ENCODE measurements around the gene PRDM1.

DNA sequence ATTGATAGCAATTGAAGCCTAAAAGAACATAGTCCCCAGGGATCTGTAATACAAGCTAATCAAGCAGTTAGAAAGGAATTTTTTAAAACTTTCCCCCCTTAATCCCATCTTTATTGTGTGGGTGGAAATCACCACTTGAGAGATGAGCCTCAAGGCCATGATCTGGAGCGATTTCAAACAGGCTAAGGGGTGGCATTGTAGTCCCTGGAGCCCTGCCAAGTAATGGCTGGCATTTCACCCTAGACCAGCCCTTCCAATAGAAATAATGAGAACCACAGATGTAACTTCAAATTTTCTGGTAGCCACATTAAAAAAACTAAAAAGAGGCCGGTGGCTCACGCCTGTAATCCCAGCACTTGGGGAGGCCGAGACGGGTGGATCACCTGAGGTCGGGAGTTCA lies 46.9 kb downstream of the PRDM1 start:
- TF ChIP-seq ZNF335 (tag by site-specific recombination; conservative IDR thresholded peaks at IDR 0.05): no peak
- no peak for TF ChIP-seq ZNF747 (tag by site-specific recombination; IDR thresholded peaks at IDR 0.05)
- TF ChIP-seq ZNF558 (tag by site-specific recombination; IDR thresholded peaks at IDR 0.05): no peak
- TF ChIP-seq ZNF660 (tag by site-specific recombination; IDR thresholded peaks at IDR 0.05): no peak
- TF ChIP-seq ZFHX2 (tag by site-specific recombination; conservative IDR thresholded peaks at IDR 0.05): no peak
- TF ChIP-seq, protein P1, sequence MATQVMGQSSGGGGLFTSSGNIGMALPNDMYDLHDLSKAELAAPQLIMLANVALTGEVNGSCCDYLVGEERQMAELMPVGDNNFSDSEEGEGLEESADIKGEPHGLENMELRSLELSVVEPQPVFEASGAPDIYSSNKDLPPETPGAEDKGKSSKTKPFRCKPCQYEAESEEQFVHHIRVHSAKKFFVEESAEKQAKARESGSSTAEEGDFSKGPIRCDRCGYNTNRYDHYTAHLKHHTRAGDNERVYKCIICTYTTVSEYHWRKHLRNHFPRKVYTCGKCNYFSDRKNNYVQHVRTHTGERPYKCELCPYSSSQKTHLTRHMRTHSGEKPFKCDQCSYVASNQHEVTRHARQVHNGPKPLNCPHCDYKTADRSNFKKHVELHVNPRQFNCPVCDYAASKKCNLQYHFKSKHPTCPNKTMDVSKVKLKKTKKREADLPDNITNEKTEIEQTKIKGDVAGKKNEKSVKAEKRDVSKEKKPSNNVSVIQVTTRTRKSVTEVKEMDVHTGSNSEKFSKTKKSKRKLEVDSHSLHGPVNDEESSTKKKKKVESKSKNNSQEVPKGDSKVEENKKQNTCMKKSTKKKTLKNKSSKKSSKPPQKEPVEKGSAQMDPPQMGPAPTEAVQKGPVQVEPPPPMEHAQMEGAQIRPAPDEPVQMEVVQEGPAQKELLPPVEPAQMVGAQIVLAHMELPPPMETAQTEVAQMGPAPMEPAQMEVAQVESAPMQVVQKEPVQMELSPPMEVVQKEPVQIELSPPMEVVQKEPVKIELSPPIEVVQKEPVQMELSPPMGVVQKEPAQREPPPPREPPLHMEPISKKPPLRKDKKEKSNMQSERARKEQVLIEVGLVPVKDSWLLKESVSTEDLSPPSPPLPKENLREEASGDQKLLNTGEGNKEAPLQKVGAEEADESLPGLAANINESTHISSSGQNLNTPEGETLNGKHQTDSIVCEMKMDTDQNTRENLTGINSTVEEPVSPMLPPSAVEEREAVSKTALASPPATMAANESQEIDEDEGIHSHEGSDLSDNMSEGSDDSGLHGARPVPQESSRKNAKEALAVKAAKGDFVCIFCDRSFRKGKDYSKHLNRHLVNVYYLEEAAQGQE (tag by site-specific recombination; IDR thresholded peaks at IDR 0.05): no peak
